Effector CD8-positive, alpha-beta T cell (primary cell): Measurements from ENCODE around the gene BRF1.

Source experiments
- DNase-seq: peaks from one replicate; lab custom pipeline; 2025; lab: John Stamatoyannopoulos, UW

The BRF1 gene

GRCh38 chr14:105173901-105174894 lies 126.6 kb downstream of the BRF1 start:
- no peak for DNase-seq

GRCh38 chr14:105173145-105173544 lies 127.7 kb downstream of the BRF1 start:
- DNase-seq = no peak

GRCh38 chr14:105172476-105172875 lies 128.3 kb downstream of the BRF1 start:
- no peak for DNase-seq

GRCh38 chr14:105171004-105171673 lies 129.7 kb downstream of the BRF1 start:
- DNase-seq = no peak

- DNase-seq = no peak
Observed at GRCh38 chr14:105169776-105170655, 130.8 kb downstream of the BRF1 start.

GRCh38 chr14:105168979-105169507 lies 131.8 kb downstream of the BRF1 start:
- peak; percentile 14 for DNase-seq

GRCh38 chr14:105168496-105168978 lies 132.3 kb downstream of the BRF1 start, which contains the start of gene JAG2:
JAG2 (minus strand) TSS chr14:105168776; CDS start chr14:105168420, 356 bp downstream.
- DNase-seq = peak; percentile 36

- no peak for DNase-seq
Observed at GRCh38 chr14:105168093-105168420, 132.7 kb downstream of the BRF1 start.

GRCh38 chr14:105167303-105168092 lies 133.3 kb downstream of the BRF1 start:
- no peak for DNase-seq

DNA sequence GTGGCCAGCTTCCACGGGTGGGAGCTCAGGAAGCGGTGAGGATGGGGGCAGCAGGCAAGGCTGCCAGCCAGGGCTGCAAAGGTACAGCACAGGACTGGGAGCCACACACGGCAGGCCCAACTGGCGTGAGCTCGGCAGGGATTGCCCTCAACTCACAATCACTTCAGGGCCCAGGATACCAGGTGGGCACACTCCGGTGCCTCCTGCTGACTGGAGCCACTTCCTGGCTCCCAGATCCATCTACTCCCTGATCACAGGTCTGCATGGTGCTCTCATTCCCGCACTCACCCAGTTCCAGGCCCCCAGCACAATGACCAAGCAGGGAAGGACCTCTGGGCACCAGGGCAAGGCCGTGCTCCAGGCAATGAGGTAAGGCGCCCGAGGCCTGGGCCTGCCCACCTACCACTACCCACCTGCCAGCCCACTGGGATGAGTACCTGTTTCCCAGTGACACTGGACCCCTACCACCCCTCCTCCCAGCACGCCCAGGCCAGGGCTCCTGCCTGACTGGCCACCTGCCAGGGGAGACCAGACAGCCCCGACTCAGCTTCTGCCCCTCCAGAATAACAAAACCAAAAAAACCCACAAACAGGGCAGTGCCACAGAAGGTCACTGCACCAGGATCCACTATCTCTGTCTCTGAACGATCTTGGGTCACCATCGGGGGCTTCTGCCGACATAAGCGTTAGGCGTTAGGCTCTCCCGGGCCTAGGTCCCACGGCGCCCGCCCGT lies 134.1 kb downstream of the BRF1 start:
- DNase-seq = no peak

GRCh38 chr14:105165761-105166485 lies 134.9 kb downstream of the BRF1 start:
- no peak for DNase-seq

DNA sequence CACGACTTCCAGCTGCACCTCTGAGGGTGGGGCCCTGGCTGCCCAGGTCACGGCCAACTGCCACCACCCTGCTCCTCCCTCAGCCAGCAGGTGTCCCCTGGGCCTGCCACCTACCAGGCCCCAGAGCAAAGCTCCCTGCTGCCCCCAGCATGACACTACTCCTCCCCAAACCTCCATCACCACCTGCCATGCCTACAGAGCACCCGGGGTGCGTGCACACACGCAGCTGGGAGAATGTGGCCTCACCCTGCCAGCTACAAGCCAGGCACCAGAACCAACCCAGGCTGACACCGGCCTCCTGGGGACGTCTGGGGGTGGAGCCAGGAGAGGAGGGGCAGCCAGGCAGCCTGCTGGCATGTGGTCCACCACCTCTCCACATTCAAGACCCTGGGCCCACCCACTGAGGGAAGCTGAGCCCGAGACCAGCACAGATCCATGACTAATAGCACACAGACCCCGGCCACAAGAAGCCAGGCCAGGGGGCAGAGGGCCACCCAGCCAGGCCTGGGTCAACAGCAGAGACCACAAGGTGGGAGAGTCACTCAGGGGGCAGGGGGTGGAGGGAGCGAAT lies 135.6 kb downstream of the BRF1 start:
- DNase-seq = no peak

GRCh38 chr14:105163040-105163742 lies 137.6 kb downstream of the BRF1 start:
- DNase-seq = no peak

GRCh38 chr14:105162669-105162979 lies 138.2 kb downstream of the BRF1 start:
- DNase-seq = no peak

- no peak for DNase-seq
Observed at GRCh38 chr14:105161964-105162668, 138.7 kb downstream of the BRF1 start.

DNA sequence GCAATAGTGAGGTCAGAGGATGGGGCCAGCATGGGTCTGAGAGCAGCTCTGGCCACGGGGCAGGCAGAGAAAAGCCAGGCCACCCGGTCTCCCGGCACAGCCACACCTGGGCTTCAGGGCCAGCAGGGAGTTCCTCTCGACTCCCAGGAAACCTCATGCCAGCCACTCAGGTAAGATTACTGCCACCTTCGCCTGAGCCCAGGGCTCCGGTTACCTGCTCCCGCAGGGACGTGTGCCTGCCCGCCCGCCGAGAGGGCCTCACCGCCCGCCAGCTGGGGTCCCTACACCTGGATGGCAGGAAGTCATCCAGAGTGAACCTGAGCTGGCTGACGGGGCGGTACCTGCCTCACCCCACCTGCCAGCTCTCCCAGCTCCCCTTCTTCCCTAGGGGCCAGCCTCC lies 139.5 kb downstream of the BRF1 start:
- DNase-seq = no peak

DNA sequence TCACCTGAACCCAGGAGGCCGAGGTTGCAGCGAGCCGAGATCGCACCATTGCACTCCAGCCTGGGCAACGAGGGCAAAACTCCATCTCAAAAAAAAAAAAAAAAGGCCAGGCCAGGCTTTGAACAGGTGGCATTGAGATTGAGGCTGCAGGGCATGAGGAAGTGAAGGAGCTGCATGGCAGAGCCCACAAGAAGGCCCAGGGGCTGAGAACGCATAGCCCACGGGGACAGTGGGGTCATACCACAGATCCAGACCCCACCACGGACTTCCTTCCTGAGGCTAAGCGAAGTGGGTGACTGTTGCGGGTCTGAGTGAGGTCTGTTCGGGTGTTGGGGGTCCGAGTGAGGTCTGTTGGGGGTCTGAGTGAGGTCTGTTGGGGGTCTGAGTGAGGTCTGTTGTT lies 140.0 kb downstream of the BRF1 start:
- DNase-seq = no peak

DNA sequence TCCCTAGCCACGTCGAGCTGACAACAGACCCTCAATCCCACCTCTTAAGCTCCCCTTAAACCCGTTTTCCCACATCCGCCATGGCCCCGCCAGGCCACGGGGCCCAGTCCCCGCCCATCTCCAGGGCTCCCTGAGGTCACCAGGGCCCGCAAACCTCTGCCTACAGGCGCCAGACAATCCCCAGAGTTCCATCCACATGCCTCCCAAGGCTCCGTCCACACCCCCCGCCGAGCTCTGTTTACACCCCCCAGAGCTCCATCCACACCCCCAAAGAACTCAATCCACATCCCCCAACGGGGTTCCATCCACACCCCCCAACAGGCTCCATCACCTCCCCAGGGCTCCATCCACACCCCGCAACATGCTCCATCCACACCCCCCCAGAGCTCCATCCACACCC lies 141.5 kb downstream of the BRF1 start:
- no peak for DNase-seq
